Measurements from ENCODE around the gene DNAJC2.

- TF ChIP-seq, protein P1, sequence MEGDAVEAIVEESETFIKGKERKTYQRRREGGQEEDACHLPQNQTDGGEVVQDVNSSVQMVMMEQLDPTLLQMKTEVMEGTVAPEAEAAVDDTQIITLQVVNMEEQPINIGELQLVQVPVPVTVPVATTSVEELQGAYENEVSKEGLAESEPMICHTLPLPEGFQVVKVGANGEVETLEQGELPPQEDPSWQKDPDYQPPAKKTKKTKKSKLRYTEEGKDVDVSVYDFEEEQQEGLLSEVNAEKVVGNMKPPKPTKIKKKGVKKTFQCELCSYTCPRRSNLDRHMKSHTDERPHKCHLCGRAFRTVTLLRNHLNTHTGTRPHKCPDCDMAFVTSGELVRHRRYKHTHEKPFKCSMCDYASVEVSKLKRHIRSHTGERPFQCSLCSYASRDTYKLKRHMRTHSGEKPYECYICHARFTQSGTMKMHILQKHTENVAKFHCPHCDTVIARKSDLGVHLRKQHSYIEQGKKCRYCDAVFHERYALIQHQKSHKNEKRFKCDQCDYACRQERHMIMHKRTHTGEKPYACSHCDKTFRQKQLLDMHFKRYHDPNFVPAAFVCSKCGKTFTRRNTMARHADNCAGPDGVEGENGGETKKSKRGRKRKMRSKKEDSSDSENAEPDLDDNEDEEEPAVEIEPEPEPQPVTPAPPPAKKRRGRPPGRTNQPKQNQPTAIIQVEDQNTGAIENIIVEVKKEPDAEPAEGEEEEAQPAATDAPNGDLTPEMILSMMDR (IDR thresholded peaks at IDR 0.05; ENCODE audit: low read length), result no peak
- TF ChIP-seq EZH2 (optimal IDR thresholded peaks at IDR 0.05; ENCODE audit: low read depth, low read length), result no peak
Observed at GRCh38 chr7:103379270-103379975, 34.9 kb upstream of the DNAJC2 start.

Measured in MM.1S (cell line).